Caco-2 (cell line): ENCODE data around the gene TLE1. TPM values are rescaled to one million over a fixed set of nuclear protein-coding genes. Genes with fewer than 3 reads are reported as not detected.

ENCODE experiments used
- BruUV-seq: library from RNA; stranded (reverse); fragments of 400-500 nt; replicated peaks from 2 replicates; lab custom pipeline; 2021; lab: Mats Ljungman, UMichigan
- CTCF ChIA-PET: fragments of 300-600 bp; sonication (Branson Sonifier 250); formaldehyde crosslinking; loops from one replicate; lab custom pipeline; 2022; ENCODE audit warnings: antibody characterized with exemption; lab: Charles Lee
- POLR2A ChIA-PET: fragments of 300-600 bp; sonication (Branson Sonifier 250); formaldehyde crosslinking; loops from one replicate; lab custom pipeline; 2022; ENCODE audit warnings: antibody characterized with exemption; lab: Charles Lee
- DNase-seq, 2 experiments: peaks; one replicate each; pipeline versions ENCODE4 v3.0.0 to v3.0.0-alpha.2; 2020 to 2022
- H3K27me3 ChIP-seq: replicated peaks from 2 replicates; pipeline ENCODE4 v1.6.0; 2011; ENCODE audit warnings: low read length; ENCODE audit not compliant: control insufficient read depth, insufficient read depth
- H3K36me3 ChIP-seq: 2 replicates; pipeline ENCODE4 v1.5.1; 2011; ENCODE audit warnings: low read length; ENCODE audit not compliant: control insufficient read depth, insufficient read depth
- H3K4me1 ChIP-seq: fragments of 250-450 bp; sonication (Bioruptor Pico); 2 replicates; pipeline ENCODE4 v1.5.1; 2020; ENCODE audit warnings: mild to moderate bottlenecking
- H3K4me3 ChIP-seq: 2 replicates; pipeline ENCODE4 v1.5.1; 2011; ENCODE audit warnings: low read depth, mild to moderate bottlenecking, control low read depth, low read length
- H3K9me3 ChIP-seq: fragments of 250-450 bp; sonication (Bioruptor Pico); 2 replicates; pipeline ENCODE4 v1.5.1; 2020; ENCODE audit warnings: mild to moderate bottlenecking, moderate library complexity
- H3K27ac Mint-ChIP-seq: one replicate; pipeline ENCODE4 v1.8.0; 2022; ENCODE audit warnings: mixed read lengths; ENCODE audit not compliant: unreplicated experiment
- H3K27me3 Mint-ChIP-seq: one replicate; pipeline ENCODE4 v1.8.0; 2022; ENCODE audit warnings: mixed read lengths; ENCODE audit not compliant: insufficient read depth, unreplicated experiment
- H3K36me3 Mint-ChIP-seq: one replicate; pipeline ENCODE4 v1.8.0; 2022; ENCODE audit warnings: mild to moderate bottlenecking, mixed read lengths; ENCODE audit not compliant: insufficient read depth, unreplicated experiment
- H3K4me1 Mint-ChIP-seq: one replicate; pipeline ENCODE4 v1.8.0; 2022; ENCODE audit warnings: low read depth, mixed read lengths; ENCODE audit not compliant: unreplicated experiment
- H3K4me3 Mint-ChIP-seq: one replicate; pipeline ENCODE4 v1.8.0; 2022; ENCODE audit warnings: mild to moderate bottlenecking, moderate library complexity, mixed read lengths; ENCODE audit not compliant: unreplicated experiment
- H3K9me3 Mint-ChIP-seq: one replicate; pipeline ENCODE4 v1.8.0; 2022; ENCODE audit warnings: mixed read lengths; ENCODE audit not compliant: unreplicated experiment
- intact Hi-C: fragments of 100-400 bp; cut with micrococcal nuclease; formaldehyde crosslinking; loops from one replicate; pipeline ENCODE4 v1.10.0; 2022; ENCODE audit not compliant: unreplicated experiment
- total RNA-seq: library from RNA; stranded (reverse); gene quantifications from 2 replicates; pipeline ENCODE4 v1.2.3, GENCODE V29; 2022
- TF ChIP-seq, protein P1 (sequence below), 2 experiments: fragments of 200-600 bp in 1 of 2; IDR thresholded peaks; 1 replicate in 1 of 2; 2 replicates in 1 of 2; pipeline versions ENCODE4 v1.5.1 to v1.8.0; 2011 to 2022; ENCODE audit warnings: antibody characterized with exemption in 1 of 2, control low read depth in 1 of 2, inconsistent platforms in 1 of 2, low read depth in 1 of 2, low read length in 1 of 2, mild to moderate bottlenecking in 1 of 2, moderate library complexity in 1 of 2; ENCODE audit not compliant: insufficient read depth in 1 of 2, severe bottlenecking in 1 of 2, unreplicated experiment in 1 of 2

TLE1 gene
- total RNA-seq, 1 experiment from 2014 or later = 18.3 TPM

DNA sequence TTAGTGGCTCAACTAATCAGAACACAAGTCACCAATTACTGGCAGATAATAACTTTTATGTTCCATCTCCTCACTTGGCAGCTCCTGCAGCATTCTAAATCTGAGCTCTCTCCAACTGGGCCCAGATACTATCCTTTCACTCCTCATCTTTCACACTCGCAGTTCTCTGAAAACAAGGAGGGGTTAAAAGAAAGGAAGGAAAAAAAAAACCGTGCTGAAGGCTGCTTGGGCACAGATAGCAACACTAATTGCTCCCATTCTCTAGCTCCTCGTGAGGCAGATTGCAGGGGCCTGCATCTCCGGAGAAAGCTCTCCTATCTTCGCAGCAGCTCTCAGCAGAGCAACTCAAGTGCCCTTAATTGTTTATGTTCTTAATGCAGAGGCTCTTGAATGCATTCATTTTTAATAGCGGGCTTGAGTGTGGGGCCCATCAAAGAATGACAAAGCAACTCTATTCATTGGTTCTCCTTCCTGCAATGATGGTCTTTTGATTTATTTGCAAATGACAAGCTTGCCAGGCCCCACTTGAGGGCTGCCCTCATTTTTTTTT is 23.9 kb downstream of the TLE1 start:
- H3K9me3 ChIP-seq = no peaks in the 10 kb centered on the region
- Mint-ChIP-seq H3K4me1 (no peaks in the 10 kb centered on the region), H3K27ac (no peak overlapping the region), H3K4me3 (no peak overlapping the region), H3K9me3 (no peaks in the 10 kb centered on the region), H3K27me3 (no peaks in the 10 kb centered on the region), H3K36me3 (peaks cover 16% of the 10 kb centered on the region)
- no peaks in the 10 kb centered on the region for H3K27me3 ChIP-seq
- POLR2A ChIA-PET = no interaction called here
- no TSS peak for BruUV-seq
- TF ChIP-seq, protein P1, sequence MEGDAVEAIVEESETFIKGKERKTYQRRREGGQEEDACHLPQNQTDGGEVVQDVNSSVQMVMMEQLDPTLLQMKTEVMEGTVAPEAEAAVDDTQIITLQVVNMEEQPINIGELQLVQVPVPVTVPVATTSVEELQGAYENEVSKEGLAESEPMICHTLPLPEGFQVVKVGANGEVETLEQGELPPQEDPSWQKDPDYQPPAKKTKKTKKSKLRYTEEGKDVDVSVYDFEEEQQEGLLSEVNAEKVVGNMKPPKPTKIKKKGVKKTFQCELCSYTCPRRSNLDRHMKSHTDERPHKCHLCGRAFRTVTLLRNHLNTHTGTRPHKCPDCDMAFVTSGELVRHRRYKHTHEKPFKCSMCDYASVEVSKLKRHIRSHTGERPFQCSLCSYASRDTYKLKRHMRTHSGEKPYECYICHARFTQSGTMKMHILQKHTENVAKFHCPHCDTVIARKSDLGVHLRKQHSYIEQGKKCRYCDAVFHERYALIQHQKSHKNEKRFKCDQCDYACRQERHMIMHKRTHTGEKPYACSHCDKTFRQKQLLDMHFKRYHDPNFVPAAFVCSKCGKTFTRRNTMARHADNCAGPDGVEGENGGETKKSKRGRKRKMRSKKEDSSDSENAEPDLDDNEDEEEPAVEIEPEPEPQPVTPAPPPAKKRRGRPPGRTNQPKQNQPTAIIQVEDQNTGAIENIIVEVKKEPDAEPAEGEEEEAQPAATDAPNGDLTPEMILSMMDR (IDR thresholded peaks at IDR 0.05; ENCODE audit: insufficient read depth in 1 of 2, low read depth in 1 of 2, low read length in 1 of 2, severe bottlenecking in 1 of 2, unreplicated experiment in 1 of 2) = no peak
- no peaks in the 10 kb centered on the region for H3K4me1 ChIP-seq
- intact Hi-C loops = no loop called here
- no peaks in the 10 kb centered on the region for H3K36me3 ChIP-seq
- CTCF ChIA-PET = no interaction called here
- no peak overlapping the region for H3K4me3 ChIP-seq
- DNase-seq = no peak

DNA sequence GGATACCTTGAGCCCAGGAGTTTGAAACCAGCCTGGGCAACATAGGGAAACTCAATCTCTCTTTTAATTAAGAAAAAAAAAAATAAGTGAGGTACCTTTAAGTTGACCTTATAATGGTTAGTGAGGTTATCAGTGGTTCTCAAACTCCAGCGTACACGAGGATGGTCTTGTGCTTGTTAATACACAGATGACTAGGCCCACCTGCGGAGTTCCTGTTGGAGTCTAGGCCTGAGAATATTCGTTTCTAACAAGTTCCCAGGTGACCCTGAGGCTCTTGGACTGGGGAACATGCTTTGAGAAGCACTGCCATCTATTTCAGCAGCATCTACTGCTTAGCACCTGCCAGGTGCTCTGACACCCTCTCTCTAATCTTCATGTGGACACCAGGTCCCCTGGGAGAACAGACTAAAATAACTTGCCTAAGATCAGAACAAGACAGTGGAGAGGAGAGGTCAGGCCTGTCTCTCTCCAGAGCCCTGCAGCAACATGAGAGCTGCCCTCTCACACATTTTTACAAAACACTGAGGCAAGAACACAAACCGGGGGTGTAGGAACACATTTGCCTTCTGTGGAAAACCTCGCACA is 24.6 kb downstream of the TLE1 start:
- H3K27me3 Mint-ChIP-seq = no peaks in the 10 kb centered on the region
- ChIA-PET POLR2A (no interaction called here), CTCF (no interaction called here)
- no peak overlapping the region for H3K4me3 ChIP-seq
- no peak overlapping the region for H3K27ac Mint-ChIP-seq
- TF ChIP-seq, protein P1 (IDR thresholded peaks at IDR 0.05; ENCODE audit: insufficient read depth in 1 of 2, low read depth in 1 of 2, low read length in 1 of 2, severe bottlenecking in 1 of 2, unreplicated experiment in 1 of 2) = no peak
- no peaks in the 10 kb centered on the region for H3K4me1 Mint-ChIP-seq
- no peaks in the 10 kb centered on the region for H3K36me3 ChIP-seq
- H3K9me3 Mint-ChIP-seq = no peaks in the 10 kb centered on the region
- peaks cover 16% of the 10 kb centered on the region for H3K36me3 Mint-ChIP-seq
- no TSS peak for BruUV-seq
- intact Hi-C loops = no loop called here
- no peaks in the 10 kb centered on the region for H3K9me3 ChIP-seq
- no peak overlapping the region for H3K4me3 Mint-ChIP-seq
- no peaks in the 10 kb centered on the region for H3K27me3 ChIP-seq
- no peak for DNase-seq
- H3K4me1 ChIP-seq = no peaks in the 10 kb centered on the region

DNA sequence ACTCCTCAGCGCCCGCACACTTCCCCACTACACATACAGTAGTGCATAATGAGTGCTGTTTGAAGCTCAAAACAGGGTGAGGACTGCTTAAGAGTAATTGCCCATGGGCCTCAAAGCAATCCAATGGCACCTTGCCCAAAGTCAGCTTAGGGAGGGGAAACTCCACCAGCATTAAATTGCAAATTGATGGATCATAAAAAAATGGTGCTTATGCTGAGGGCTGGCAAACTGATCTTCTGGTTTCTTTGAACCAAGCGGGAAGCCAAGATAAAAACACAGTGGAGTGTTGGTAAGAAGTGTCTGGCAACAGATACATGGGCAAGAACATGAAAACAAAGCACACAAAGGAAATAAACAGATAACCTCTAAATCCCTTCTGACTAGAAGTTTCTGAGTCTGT is 28.0 kb downstream of the TLE1 start:
- no peak overlapping the region for H3K4me3 ChIP-seq
- H3K36me3 Mint-ChIP-seq = peaks cover 6% of the 10 kb centered on the region
- H3K9me3 ChIP-seq = no peaks in the 10 kb centered on the region
- no peaks in the 10 kb centered on the region for H3K36me3 ChIP-seq
- ChIA-PET CTCF (no interaction called here), POLR2A (no interaction called here)
- no peaks in the 10 kb centered on the region for H3K27me3 ChIP-seq
- intact Hi-C loops = no loop called here
- no peak overlapping the region for H3K27ac Mint-ChIP-seq
- H3K27me3 Mint-ChIP-seq = no peaks in the 10 kb centered on the region
- BruUV-seq = no TSS peak
- DNase-seq = no peak
- H3K4me1 ChIP-seq = peaks cover 2% of the 10 kb centered on the region; the same call in 1 of the 2 replicates
- no peaks in the 10 kb centered on the region for H3K9me3 Mint-ChIP-seq
- no peak overlapping the region for H3K4me3 Mint-ChIP-seq
- TF ChIP-seq, protein P1 (IDR thresholded peaks at IDR 0.05; ENCODE audit: insufficient read depth in 1 of 2, low read depth in 1 of 2, low read length in 1 of 2, severe bottlenecking in 1 of 2, unreplicated experiment in 1 of 2) = no peak
- no peaks in the 10 kb centered on the region for H3K4me1 Mint-ChIP-seq
